CD8-positive, alpha-beta memory T cell (primary cell): ENCODE data around the gene PTK7. TPM values are rescaled to one million over a fixed set of nuclear protein-coding genes. Genes with fewer than 3 reads are reported as not detected.
"Not testable (repeated sequence)": the region's sequence is repeated elsewhere in the genome, so short reads cannot be mapped to it uniquely, and the experiment has no call there.

Source experiments
- CTCF ChIA-PET: fragments of 350-600 bp; sonication (Branson Sonifier 250); formaldehyde crosslinking; loops from one replicate; lab custom pipeline; 2021; ENCODE audit warnings: antibody characterized with exemption; lab: Charles Lee
- POLR2A ChIA-PET: fragments of 350-600 bp; sonication (Branson Sonifier 250); formaldehyde crosslinking; loops from one replicate; lab custom pipeline; 2021; ENCODE audit warnings: antibody characterized with exemption; lab: Charles Lee
- DNase-seq, 5 donors: peaks; one replicate each; pipeline versions ENCODE4 v3.0.0 to v3.0.0-alpha.2; 2020 to 2022; ENCODE audit warnings: mixed read lengths in 1 of 5
- H3K27ac ChIP-seq: one replicate; pipeline ENCODE4 v1.7.0; 2013; ENCODE audit warnings: low read depth, mild to moderate bottlenecking, low read length, moderate library complexity
- H3K27me3 ChIP-seq: 2 replicates; pipeline ENCODE4 v1.7.0; 2013; ENCODE audit warnings: low read length, mild to moderate bottlenecking; ENCODE audit not compliant: insufficient read depth, poor library complexity, severe bottlenecking
- H3K36me3 ChIP-seq: 2 replicates; pipeline ENCODE4 v1.7.0; 2013; ENCODE audit warnings: mild to moderate bottlenecking, low read length, moderate library complexity; ENCODE audit not compliant: insufficient read depth
- H3K4me1 ChIP-seq: 2 replicates; pipeline ENCODE4 v1.7.0; 2013; ENCODE audit warnings: mild to moderate bottlenecking, low read length, moderate library complexity; ENCODE audit not compliant: insufficient read depth
- H3K4me3 ChIP-seq: 2 replicates; pipeline ENCODE4 v1.7.0; 2013; ENCODE audit warnings: mild to moderate bottlenecking, low read length
- H3K9me3 ChIP-seq: 2 replicates; pipeline ENCODE4 v1.7.0; 2013; ENCODE audit warnings: mild to moderate bottlenecking, low read length
- H3K27ac Mint-ChIP-seq, 8 donors: one replicate each; pipeline ENCODE4 v1.8.0; 2020 to 2021; ENCODE audit warnings: mixed read lengths in 8 of 8, mild to moderate bottlenecking in 6 of 8, inconsistent platforms in 3 of 8, moderate library complexity in 3 of 8
- H3K27me3 Mint-ChIP-seq, 2 donors: one replicate each; pipeline ENCODE4 v1.8.0; 2020 to 2021; ENCODE audit warnings: mixed read lengths in 2 of 2, mild to moderate bottlenecking in 1 of 2, moderate library complexity in 1 of 2
- H3K36me3 Mint-ChIP-seq, 3 donors: one replicate each; pipeline ENCODE4 v1.8.0; 2020 to 2021; ENCODE audit warnings: mixed read lengths in 3 of 3, inconsistent platforms in 1 of 3, mild to moderate bottlenecking in 1 of 3
- H3K4me1 Mint-ChIP-seq, 3 donors: one replicate each; pipeline ENCODE4 v1.8.0; 2020 to 2021; ENCODE audit warnings: mixed read lengths in 3 of 3, inconsistent platforms in 1 of 3, mild to moderate bottlenecking in 1 of 3
- H3K4me3 Mint-ChIP-seq, 7 donors: one replicate each; pipeline ENCODE4 v1.8.0; 2020 to 2021; ENCODE audit warnings: mixed read lengths in 7 of 7, mild to moderate bottlenecking in 6 of 7, moderate library complexity in 4 of 7, inconsistent platforms in 2 of 7
- H3K9me3 Mint-ChIP-seq, 5 donors: one replicate each; pipeline ENCODE4 v1.8.0; 2020 to 2022; ENCODE audit warnings: mixed read lengths in 5 of 5, mild to moderate bottlenecking in 3 of 5, moderate library complexity in 2 of 5, inconsistent platforms in 1 of 5
- polyA plus RNA-seq: library from polyadenylated mRNA; unstranded; fragments of 300-500 nt; fragmentation: Illumina TruSeq; gene quantifications from one replicate; pipeline ENCODE4 v1.2.3, GENCODE V29; 2021
- total RNA-seq, 2 experiments: library from RNA; stranded (reverse); gene quantifications; one replicate each; pipeline ENCODE4 v1.2.3, GENCODE V29; 2021

Gene PTK7
- total and polyA plus RNA-seq, 3 experiments from 2014 or later, result 1.6 to 1.9 (median 1.6) TPM

DNA sequence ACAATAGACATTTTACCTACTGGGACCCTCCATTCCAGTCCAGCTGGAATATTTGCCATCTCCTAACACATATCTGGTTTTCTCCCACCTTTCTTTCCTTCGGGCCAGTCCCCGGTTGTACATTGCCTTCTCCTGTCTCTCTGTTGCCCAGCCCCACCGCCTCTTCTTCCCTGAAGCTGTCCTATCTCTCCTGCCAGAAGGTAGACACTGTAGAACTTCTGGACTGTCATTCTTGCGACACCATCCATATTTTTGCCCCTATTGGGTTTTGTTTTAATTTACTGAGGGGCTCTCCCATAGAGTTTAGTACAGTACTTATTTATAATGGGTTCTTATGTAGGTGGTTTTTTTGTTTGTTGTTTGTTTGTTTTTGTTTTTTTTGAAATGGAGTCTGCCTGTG is 4.9 kb downstream of the PTK7 start:
- Histone ChIP-seq H3K36me3 (no peaks in the 10 kb centered on the region), H3K4me1 (peaks cover 7% of the 10 kb centered on the region), H3K4me3 (no peak overlapping the region), H3K27ac (no peak overlapping the region), H3K9me3 (no peaks in the 10 kb centered on the region), H3K27me3 (peaks cover 9% of the 10 kb centered on the region)
- Mint-ChIP-seq H3K36me3 (no peaks in the 10 kb centered on the region), H3K27ac (no peak overlapping the region), H3K27me3 (peaks cover 13 to 35% of the 10 kb centered on the region in 2 donors), H3K4me3 (no peak overlapping the region), H3K9me3 (no peaks in the 10 kb centered on the region), H3K4me1 (peaks cover 0 to 17% (median 6%) of the 10 kb centered on the region in 3 donors)
- ChIA-PET POLR2A (no interaction called here), CTCF (interaction anchor here (1.7 kb wide), 1 partner anchor 8 kb away, joined by 4 read pairs; no protein-coding TSS in a partner anchor)
- DNase-seq, result no peak

DNA sequence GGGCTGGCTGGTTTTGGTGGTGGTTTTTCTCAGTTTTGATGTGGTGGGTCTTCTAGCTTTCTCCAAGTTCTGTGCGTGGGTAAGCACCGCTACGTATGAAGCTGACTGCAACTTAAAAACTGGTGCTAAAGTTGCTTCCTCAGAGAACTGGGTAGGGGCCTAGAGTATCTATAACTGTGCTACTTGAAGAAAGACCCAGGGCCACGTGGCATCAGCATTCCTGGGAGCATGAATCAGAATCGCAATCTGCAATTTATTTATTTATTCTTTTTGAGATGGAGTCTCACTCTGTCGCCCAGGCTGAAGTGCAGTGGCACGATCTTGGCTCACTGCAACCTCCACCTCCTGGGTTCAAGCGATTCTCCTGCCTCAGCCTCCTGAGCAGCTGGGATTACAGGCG is 5.8 kb downstream of the PTK7 start:
- POLR2A ChIA-PET, H3K4me1 ChIP-seq, H3K36me3 ChIP-seq, H3K9me3 ChIP-seq, H3K27ac ChIP-seq, H3K4me3 Mint-ChIP-seq, H3K27me3 ChIP-seq, H3K9me3 Mint-ChIP-seq, H3K36me3 Mint-ChIP-seq, H3K27ac Mint-ChIP-seq, H3K4me3 ChIP-seq, CTCF ChIA-PET, DNase-seq: not testable (repeated sequence)
- peaks cover 0 to 12% (median 6%) of the 10 kb centered on the region in 3 donors for H3K4me1 Mint-ChIP-seq
- peaks cover 12 to 35% of the 10 kb centered on the region in 2 donors for H3K27me3 Mint-ChIP-seq

DNA sequence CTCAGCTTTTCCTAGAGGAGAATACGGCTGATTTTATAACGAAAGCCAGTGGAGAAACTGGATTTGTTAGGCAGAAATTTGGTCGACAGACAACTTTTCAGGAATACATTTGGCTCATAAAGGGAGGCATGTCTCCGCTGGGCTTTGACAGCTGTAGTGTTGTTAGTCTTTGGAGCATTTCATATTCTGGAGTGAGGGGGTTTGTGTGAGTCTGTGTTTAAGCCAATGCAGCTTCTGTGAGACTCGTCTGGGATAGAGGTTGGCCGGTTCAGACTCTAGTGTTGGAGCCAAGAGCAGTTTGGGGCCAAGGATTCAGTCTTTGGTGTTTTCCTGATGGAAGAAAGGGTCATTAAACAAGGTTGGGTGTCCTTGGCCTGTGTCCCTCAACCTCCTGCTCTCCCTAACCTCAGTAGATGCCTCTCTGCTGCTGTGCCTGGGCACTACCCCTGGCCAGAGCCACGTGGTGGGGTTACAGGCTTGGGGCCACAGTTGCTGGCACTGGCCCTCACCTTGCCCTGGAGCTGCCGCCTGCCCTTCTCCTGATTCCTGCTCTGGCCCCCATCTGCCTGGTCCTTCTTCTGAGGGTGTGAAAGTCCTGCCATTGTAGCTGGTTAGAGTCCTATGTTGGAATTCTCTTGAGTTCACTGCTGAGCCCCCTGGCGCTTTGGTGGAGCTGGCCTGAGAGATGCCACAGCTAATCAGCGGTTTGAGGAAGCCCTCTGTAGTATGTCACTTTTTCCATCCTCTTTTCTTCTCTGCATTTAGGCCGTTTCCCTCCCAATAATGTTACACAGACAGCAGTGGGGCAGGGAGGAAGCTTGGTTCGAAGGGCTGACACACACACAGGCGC is 6.9 kb downstream of the PTK7 start:
- Mint-ChIP-seq H3K27ac (no peak overlapping the region), H3K36me3 (no peaks in the 10 kb centered on the region), H3K27me3 (peaks cover 4 to 25% of the 10 kb centered on the region in 2 donors), H3K9me3 (no peaks in the 10 kb centered on the region), H3K4me3 (no peak overlapping the region), H3K4me1 (peaks cover 0 to 1% (median 1%) of the 10 kb centered on the region in 3 donors)
- no peak overlapping the region for H3K27ac ChIP-seq
- CTCF ChIA-PET, result no interaction called here
- H3K9me3 ChIP-seq, result no peaks in the 10 kb centered on the region
- H3K27me3 ChIP-seq, result no peaks in the 10 kb centered on the region
- POLR2A ChIA-PET, result no interaction called here
- H3K36me3 ChIP-seq, result no peaks in the 10 kb centered on the region
- H3K4me1 ChIP-seq, result no peaks in the 10 kb centered on the region
- no peak for DNase-seq
- H3K4me3 ChIP-seq, result no peak overlapping the region

DNA sequence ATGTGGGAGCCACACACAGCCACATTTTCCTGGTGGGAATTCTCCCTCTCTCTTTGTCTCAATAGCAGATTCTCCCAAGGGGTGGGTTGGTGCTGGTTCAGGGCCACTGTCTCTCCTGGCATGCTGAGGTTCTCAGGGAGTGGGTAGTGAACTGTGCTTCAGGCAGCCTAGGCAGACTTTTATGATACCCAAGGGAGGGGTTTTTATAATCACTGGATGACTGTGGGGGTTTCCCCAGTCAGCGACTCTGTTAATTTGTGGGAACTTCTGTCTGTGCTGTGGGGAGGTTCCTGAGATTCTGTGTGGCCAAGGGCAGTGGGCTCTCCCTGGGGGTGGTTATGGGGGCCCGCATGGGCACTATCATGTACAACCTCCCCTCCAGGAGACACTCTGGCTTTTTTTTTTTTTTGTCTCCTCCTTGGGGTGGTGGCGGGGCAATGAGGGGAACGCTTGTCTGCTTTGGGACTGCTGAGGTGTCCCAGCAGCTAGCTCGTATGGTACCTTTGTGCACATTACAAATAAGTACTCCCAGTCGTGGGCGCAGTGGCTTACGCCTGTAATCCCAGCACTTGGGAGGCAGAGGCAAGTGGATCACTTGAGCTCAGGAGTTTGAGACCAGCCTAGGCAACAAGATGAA is 10.0 kb downstream of the PTK7 start:
- Histone ChIP-seq H3K9me3 (no peaks in the 10 kb centered on the region), H3K27me3 (no peaks in the 10 kb centered on the region), H3K27ac (no peak overlapping the region), H3K36me3 (no peaks in the 10 kb centered on the region), H3K4me3 (no peak overlapping the region), H3K4me1 (no peaks in the 10 kb centered on the region)
- H3K27me3 Mint-ChIP-seq, result peaks cover 1 to 11% of the 10 kb centered on the region in 2 donors
- POLR2A ChIA-PET, result interaction anchor here (0.7 kb wide), 1 partner anchor 31 kb away, joined by 7 read pairs; no protein-coding TSS in a partner anchor
- no peaks in the 10 kb centered on the region for H3K9me3 Mint-ChIP-seq
- H3K27ac Mint-ChIP-seq, result peak overlapping the region in 2 of 8 donors; percentile 43 to 70
- H3K4me3 Mint-ChIP-seq, result no peak overlapping the region
- CTCF ChIA-PET, result no interaction called here
- DNase-seq, result no peak
- H3K36me3 Mint-ChIP-seq, result no peaks in the 10 kb centered on the region
- no peaks in the 10 kb centered on the region for H3K4me1 Mint-ChIP-seq

DNA sequence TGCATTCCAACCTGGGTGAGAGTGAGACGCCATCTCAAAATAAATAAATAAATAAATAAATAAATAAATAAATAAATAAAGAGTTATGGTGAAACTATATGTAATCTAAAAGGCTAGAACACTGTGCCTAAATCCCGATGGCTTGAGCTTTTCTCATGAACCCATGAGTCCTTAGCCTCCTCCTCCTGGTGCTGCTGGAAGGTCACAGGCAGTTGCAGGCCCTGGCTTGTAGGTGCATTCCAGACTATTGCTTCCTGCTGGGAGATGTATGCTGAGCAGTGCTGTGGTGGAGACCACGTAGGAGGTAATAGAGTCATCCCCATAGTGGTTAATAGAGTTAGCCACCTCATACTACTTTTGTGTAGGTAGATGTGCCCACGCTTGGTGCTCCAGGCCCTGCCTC is 12.5 kb downstream of the PTK7 start:
- no peaks in the 10 kb centered on the region for H3K36me3 ChIP-seq
- H3K27ac ChIP-seq, result no peak overlapping the region
- H3K4me1 ChIP-seq, result no peaks in the 10 kb centered on the region
- no peak for DNase-seq
- H3K27ac Mint-ChIP-seq, result no peak overlapping the region
- no peak overlapping the region for H3K4me3 ChIP-seq
- H3K9me3 Mint-ChIP-seq, result no peaks in the 10 kb centered on the region
- no peaks in the 10 kb centered on the region for H3K36me3 Mint-ChIP-seq
- no peaks in the 10 kb centered on the region for H3K27me3 ChIP-seq
- no peaks in the 10 kb centered on the region for H3K9me3 ChIP-seq
- H3K27me3 Mint-ChIP-seq, result peaks cover 1 to 8% of the 10 kb centered on the region in 2 donors
- no peak overlapping the region for H3K4me3 Mint-ChIP-seq
- ChIA-PET CTCF (interaction anchor here (0.9 to 1.3 kb wide), 2 partner anchors 8 to 10 kb away, joined by 3 to 4 read pairs; no protein-coding TSS in a partner anchor), POLR2A (no interaction called here)
- H3K4me1 Mint-ChIP-seq, result peaks cover 8 to 14% (median 12%) of the 10 kb centered on the region in 3 donors

DNA sequence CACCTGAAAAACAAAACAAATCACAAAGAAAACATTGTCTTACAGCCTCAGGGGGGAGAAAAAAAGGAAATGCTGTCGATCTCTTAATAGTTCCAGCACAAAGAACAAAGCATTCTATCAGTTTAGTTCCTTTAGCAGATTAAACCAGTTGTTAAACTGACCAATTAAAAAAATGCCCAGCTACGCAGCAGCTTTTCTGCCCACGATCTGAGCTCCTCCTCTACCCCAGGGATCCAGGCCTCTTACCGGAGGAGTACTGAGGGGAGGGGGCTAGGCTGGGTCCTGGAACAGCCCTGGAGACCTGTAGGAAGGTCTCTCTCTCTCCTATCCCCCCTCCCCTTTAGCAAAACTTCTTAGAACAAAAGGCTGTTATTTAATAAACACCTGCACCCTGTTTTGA is 13.4 kb downstream of the PTK7 start:
- H3K27ac ChIP-seq, result no peak overlapping the region
- no peaks in the 10 kb centered on the region for H3K4me1 ChIP-seq
- no peaks in the 10 kb centered on the region for H3K9me3 Mint-ChIP-seq
- no peak overlapping the region for H3K4me3 Mint-ChIP-seq
- peaks cover 8 to 20% (median 18%) of the 10 kb centered on the region in 3 donors for H3K4me1 Mint-ChIP-seq
- no peaks in the 10 kb centered on the region for H3K36me3 ChIP-seq
- H3K36me3 Mint-ChIP-seq, result no peaks in the 10 kb centered on the region
- DNase-seq, result no peak
- ChIA-PET POLR2A (no interaction called here), CTCF (interaction anchor here (0.9 kb wide), 1 partner anchor 9 kb away, joined by 4 read pairs; no protein-coding TSS in a partner anchor)
- H3K9me3 ChIP-seq, result no peaks in the 10 kb centered on the region
- no peak overlapping the region for H3K27ac Mint-ChIP-seq
- no peak overlapping the region for H3K4me3 ChIP-seq
- peaks cover 1 to 3% of the 10 kb centered on the region in 2 donors for H3K27me3 Mint-ChIP-seq
- H3K27me3 ChIP-seq, result no peaks in the 10 kb centered on the region

DNA sequence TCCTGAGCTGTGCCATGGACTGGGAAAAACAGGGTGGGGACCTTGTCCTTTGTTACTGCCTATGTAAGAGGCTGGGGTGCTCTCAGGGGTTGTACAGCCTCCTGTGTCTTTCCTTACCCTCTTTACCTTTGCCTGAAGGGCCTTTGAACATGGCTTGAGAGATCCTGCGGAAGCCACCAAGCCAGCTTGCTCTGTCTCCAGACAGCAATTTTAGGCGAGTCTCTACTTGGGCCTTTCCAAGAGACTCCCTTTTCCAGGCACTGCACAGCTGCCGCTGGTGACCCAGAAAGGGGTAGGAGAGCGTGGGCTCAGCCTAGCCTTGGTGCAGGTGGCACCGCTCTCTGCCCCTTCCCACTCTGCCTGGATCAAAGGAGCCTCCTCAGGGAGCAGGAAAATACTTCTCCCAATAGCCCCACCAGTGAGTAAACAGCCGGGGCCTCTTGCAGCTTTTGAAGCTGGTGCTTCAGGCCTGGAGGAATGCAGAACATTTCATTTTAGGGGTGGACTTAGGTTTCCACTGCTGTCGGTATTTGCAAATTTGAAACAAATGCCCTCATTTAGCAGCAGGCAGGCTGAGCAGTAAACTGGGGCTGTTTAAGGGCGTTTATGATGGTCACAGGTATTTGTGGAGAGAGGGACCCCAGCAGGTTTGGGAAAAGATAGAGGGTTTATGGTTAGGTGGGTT is 13.9 kb downstream of the PTK7 start:
- ChIA-PET CTCF (no interaction called here), POLR2A (no interaction called here)
- no peak overlapping the region for H3K27ac ChIP-seq
- H3K4me3 ChIP-seq, result no peak overlapping the region
- H3K9me3 Mint-ChIP-seq, result no peaks in the 10 kb centered on the region
- DNase-seq, result no peak
- H3K9me3 ChIP-seq, result no peaks in the 10 kb centered on the region
- H3K4me1 ChIP-seq, result no peaks in the 10 kb centered on the region
- no peaks in the 10 kb centered on the region for H3K27me3 ChIP-seq
- H3K36me3 ChIP-seq, result no peaks in the 10 kb centered on the region
- peaks cover 0 to 1% of the 10 kb centered on the region in 2 donors for H3K27me3 Mint-ChIP-seq
- no peaks in the 10 kb centered on the region for H3K36me3 Mint-ChIP-seq
- no peak overlapping the region for H3K4me3 Mint-ChIP-seq
- H3K4me1 Mint-ChIP-seq, result peaks cover 8 to 20% (median 18%) of the 10 kb centered on the region in 3 donors
- no peak overlapping the region for H3K27ac Mint-ChIP-seq
